GM20000 (cell line): ENCODE measurements around the gene ATP11A.

Experiments
- DNase-seq: peaks from one replicate; pipeline ENCODE4 v3.0.0; 2012; ENCODE audit warnings: low spot score
- TF ChIP-seq, protein P1 (sequence below): IDR thresholded peaks from 2 replicates; pipeline ENCODE4 v1.5.1; 2012; ENCODE audit warnings: mild to moderate bottlenecking, control low read depth; ENCODE audit errors: extremely low read depth, missing control alignments

Gene ATP11A

DNA sequence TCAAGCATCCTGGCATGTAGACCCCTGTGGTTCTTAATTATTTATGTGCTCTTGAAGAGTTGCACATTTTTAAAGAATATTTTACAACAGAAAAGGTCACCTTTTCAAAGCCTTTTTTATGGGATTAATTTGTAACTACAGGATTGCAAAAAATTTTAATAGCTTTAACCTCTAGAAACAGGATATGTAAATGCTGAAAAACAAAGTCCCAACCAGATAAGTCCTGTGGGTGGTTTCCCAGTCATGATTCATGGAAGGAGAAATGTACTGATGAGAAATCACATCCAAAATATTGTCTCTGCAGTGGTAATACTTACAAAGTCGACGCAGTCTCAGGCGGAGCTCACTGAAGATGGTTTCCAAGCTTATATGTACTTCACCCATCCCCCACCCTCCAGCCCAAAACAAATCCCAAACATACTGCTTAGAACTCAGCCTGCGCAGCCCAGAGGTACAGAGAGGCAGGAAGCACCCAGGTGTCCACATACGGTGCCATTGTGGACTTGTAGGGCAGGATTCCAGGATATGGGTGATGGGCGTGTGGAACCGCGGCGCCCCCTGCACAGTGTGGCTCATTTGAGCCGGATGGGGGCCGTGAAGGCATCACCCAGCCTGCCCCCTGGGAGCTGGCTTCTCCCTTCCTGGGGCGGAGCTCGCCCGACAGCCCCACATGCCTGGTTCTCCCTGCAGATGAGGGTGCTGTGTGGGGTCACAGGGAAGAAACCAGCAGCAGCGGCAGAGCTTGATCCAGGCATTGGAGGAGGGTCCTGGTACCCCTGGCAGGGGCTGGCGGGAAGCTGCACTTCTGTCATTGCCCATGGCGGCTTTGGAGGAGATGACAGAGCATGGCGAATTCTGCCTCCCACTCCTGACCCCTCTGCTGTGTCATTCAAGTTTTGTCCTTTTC, 101.2 kb downstream of the ATP11A start:
- TF ChIP-seq, protein P1, sequence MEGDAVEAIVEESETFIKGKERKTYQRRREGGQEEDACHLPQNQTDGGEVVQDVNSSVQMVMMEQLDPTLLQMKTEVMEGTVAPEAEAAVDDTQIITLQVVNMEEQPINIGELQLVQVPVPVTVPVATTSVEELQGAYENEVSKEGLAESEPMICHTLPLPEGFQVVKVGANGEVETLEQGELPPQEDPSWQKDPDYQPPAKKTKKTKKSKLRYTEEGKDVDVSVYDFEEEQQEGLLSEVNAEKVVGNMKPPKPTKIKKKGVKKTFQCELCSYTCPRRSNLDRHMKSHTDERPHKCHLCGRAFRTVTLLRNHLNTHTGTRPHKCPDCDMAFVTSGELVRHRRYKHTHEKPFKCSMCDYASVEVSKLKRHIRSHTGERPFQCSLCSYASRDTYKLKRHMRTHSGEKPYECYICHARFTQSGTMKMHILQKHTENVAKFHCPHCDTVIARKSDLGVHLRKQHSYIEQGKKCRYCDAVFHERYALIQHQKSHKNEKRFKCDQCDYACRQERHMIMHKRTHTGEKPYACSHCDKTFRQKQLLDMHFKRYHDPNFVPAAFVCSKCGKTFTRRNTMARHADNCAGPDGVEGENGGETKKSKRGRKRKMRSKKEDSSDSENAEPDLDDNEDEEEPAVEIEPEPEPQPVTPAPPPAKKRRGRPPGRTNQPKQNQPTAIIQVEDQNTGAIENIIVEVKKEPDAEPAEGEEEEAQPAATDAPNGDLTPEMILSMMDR = no peak
- no peak for DNase-seq

DNA sequence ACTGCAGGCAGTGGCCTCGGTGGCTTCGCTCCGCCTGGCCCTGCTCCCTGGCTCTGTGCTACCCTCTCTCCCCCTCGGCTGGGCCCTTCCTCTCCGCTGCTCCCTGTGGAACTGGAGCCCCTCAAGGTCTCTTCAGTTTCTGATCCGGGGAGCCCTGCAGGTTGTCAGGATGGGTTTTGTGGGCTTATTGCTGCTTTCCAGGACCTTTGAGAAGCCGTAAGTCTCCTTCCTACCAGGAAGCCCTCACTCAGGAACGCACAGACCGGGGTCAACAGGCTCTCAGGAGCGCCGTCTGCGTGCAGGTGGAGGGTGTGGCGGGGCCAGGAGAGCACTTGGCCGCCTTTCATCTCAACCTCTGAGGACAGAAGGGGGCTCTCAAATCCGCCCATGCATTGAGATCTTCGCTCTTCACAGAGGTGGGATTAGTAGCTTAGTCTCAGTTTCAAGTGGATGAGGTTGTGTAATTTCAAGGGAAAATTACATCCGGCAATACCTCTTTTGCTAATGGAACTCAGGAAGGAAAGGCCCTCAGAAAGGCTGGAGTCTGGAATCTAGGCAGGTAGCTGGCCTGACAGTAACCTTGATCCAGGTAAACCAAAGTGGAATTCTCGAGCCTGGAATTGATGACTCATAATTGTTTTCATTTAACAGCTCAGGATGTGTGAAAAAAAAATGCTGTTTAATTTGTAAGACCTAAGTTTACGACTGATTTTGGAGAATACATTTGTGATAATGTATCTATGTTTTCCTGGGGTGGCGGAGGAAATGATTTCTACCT, 102.0 kb downstream of the ATP11A start:
- DNase-seq = no peak
- TF ChIP-seq, protein P1 = no peak

DNA sequence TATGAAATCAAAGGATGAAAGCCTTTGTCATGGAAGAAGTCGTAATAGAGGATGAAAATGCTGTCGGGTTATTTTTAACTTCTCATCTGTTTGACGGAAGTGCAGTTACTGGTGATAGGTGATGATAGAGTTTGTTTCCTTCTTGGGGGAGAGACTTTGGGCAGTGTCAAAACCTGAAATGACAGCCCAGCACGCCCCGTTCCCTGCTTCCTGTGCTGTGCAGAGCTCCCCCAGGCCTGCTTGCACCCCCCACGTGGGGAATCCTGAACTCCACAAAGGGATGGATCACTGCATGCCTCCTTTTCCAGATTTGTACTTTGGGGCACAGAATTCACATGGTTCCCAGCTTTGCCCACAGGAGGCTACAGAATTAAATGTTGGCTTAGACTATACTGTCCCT, 102.7 kb downstream of the ATP11A start:
- DNase-seq = no peak
- TF ChIP-seq, protein P1 = no peak

DNA sequence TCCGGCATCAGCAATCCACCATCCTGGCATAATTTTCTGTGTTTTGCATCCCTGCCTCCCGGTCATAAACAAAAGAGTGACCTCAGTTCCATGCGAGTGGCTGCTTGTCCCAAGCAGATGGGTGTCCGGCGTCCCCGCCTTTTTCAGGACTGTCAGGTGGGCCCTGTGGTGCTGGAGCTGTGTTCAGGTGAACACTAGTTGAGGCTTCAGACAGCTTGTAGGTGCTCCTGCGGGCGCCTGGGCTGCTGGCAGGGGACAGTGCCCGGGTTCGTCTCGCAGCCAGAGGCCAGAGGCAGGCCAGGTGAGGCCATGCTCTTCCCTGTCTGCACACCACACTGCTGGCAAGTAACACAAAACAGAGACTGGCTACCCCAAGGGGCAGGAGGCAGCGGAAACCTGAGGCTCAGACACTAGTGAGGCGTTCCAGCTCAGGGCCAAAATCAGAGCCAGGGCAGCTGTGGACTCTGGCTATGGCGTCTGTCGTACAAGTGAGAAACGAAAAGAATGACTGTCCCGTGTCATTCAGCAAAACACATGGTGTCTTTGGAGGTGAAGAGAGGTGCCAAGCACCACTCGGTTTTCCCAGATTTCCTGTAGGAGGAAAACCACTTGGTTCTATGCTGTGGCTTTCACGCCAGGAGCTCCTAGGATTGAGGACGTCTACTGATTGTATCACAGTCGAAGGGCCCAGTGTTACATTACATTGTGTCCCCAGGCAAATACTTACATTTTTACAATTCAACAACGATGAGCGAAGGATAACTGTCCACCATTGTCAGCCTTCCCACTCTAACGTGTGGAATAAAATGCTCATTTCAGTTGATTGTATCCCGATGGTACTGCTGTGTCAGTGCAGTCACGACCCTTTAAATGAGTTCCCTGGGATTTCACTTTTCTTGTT, 104.0 kb downstream of the ATP11A start:
- DNase-seq = no peak
- TF ChIP-seq, protein P1 = no peak

DNA sequence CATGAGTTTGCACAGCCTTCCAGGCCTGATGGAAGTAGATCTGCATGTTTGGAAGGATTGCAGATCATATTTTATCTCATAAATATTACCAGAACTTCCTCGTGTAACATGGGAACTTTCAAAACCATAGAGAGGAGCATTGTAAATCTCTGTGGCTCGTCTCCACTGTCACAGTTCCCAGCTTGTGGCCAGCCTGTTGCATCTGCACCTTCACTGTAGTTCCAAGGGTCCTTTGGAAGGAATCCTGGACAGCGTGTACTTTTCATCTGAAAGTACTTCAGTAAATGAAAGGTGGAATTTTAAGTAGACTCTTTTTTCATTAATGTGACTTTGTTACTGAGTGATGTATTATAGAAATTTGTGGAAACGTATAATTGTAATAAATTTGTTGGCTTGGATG, 105.4 kb downstream of the ATP11A start:
- TF ChIP-seq, protein P1 = no peak
- no peak for DNase-seq

DNA sequence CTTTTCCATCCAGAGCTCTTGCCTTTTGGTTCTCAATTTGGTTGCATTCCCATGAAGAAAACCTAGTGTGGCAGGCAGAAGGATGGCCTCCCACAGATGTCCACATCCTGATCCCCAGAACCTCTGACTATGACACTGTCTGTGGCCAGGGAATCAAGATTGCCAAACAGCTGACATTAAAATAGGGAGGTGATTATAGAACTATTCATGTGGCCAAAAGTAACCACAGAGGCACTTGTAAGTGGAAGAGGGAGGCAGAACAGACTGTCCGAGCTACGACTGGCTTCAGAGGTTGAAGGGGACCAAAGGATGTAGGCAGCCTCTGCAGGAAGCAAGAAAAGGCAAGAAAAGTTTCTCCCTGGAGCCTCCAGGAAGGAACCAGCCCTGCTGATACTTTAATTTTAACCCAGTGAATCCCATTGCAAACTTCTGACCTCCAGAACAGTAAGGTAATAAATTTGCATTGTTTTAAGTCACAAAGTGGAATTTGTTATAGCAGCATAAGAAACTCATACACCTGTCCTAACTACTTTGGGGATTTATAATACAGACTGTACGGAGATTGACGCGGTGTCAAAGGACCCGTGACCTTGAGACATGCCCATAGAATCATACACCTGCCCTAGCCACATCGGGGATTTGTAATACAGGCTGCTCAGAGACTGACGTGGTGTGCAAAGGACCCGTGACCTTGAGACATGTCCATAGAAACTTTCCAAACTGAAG, 106.5 kb downstream of the ATP11A start:
- TF ChIP-seq, protein P1 = no peak

More for the DNA sequence above, 106.5 kb downstream of the ATP11A start:
- no peak for DNase-seq
